ENCODE measurements around the gene B3GNT5.
A peak's percentile ranks its signal among the peaks of the same experiment; 100 is the strongest.

Gene B3GNT5

DNA sequence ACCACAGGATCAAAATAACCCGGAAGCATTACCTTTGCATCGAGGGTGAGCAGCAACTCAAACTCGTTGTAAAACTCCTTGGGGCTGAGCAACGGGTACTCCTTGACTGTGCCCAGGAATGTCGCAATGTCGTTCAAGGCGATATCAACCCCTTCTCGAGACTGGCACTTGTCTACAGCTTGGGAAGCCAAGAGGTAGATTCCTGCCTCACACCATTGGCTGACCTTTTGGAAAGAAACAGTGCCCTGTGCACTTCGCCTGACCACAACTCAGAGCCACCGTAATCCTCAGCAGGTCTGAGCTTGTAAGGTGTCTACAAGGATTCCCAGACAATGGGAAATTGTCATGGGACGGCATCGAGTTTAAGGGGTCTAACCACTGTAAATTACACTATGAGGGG lies 43.9 kb downstream of the B3GNT5 start:
- no peak for DNase-seq

DNA sequence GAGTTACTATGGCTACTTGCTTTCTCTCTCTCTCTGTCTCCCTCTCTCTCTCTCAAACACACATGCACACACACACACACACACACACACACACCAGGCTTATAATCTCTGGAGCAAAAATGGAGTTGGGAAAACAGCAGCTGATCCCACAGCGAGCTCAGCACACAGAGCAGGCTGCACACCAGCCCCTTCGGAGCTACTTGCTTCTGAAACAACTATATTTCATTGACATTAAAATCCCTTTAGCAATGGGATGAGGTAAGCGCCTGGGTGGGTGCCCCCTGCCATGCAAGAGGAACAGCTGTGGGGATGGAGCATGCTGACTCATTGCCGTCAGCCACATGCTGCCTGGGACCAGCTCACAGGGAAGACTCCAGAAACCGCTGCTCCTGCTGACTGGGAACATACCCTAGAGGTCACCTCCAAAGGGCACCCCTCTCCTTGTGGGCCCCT lies 45.7 kb downstream of the B3GNT5 start:
- DNase-seq: peak; percentile 79

DNA sequence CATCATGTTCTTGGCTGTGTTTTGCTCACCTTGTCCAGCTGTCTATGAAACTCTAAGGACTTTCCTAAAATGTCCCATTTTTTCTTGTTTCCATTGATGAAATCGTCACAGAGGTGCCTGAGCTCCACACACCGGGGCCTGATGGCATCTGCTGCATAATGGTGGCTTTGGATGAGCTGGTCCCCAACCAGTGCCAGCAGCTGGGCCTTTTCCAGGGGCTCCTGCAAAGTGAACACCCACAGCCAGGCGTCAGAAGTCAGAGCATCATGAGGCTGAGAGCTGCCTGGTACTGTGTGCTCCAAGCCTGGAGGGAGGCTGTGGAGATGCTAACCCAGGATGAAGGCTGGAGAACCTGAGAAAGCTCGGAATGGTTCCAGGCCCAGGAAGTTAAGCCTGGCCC lies 46.9 kb downstream of the B3GNT5 start:
- DNase-seq: no peak

DNA sequence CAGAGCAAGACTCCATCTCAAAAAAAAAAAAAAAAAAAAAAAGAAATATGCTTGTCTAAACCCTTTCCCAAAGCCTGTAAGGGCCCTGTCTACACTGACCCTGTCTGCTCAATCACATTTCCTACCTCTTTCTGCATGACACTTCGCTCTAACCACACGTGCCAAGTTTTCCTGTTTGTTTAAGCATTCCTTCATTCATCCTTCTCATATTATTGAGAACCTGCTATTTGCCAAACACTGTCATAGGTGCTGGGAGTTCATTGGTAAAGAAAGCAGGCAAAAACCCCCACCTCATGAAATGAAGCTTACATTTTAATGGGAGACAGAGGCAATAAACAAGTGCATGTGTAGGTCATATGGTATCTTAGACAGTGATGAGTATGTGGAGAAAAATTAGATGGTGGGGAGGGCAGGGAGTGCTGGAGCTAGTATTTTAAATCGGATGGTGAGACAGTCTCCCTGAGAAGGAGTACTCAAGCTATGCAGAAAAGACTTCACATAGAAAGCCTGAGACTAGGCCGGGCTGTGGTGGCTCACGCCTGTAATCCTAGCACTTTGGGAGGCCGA lies 48.0 kb downstream of the B3GNT5 start:
- no peak for DNase-seq

DNA sequence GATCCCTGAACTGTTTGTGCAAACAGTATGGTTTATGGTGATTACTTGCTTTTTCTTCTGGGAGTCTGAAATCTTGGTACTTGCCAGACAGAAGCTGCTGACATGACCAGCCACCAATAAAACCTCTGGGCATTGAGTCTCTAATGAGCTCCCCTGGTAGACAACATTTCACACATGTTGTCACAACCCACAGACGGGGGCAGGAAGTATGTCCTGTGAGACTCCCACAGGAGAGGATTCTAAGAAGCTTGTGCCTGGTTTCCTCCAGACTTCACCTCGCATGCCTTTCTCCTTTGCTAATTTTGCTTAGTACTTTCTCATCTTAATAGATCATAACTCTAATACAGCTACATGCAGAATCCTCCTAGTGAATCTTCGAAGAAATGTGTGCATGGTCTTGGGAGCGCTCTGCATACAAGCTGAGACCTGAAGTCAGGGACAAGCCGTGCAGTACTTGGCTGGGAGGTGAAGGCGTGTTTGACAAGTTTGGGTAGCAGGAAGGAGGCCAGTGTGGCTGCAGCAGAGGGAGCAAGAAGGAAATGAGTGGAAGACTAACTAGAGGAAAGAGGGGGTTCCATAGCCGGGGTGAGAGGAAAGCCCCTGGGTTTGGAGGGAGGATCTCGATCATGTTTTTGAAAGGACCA lies 49.0 kb downstream of the B3GNT5 start:
- DNase-seq: peak; percentile 54

DNA sequence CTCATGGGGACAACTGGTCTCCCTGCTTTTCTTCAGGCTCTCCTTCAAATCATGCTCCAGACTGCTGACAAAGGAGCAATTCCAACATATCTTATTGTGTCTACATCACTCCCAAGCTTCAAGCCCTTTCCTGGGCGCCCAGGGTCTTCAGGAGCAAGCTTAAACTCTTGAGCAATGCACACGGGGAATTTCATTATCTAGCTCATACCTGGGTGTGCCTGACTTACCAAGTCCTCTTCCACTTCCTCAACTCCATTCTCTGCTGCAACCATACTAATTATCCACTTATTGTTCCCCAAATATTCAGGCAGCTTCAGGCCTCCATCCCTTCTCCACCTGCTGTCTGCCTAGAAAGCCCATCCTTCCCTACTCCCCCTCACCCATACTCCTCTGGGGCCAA lies 50.6 kb downstream of the B3GNT5 start:
- DNase-seq: no peak

DNA sequence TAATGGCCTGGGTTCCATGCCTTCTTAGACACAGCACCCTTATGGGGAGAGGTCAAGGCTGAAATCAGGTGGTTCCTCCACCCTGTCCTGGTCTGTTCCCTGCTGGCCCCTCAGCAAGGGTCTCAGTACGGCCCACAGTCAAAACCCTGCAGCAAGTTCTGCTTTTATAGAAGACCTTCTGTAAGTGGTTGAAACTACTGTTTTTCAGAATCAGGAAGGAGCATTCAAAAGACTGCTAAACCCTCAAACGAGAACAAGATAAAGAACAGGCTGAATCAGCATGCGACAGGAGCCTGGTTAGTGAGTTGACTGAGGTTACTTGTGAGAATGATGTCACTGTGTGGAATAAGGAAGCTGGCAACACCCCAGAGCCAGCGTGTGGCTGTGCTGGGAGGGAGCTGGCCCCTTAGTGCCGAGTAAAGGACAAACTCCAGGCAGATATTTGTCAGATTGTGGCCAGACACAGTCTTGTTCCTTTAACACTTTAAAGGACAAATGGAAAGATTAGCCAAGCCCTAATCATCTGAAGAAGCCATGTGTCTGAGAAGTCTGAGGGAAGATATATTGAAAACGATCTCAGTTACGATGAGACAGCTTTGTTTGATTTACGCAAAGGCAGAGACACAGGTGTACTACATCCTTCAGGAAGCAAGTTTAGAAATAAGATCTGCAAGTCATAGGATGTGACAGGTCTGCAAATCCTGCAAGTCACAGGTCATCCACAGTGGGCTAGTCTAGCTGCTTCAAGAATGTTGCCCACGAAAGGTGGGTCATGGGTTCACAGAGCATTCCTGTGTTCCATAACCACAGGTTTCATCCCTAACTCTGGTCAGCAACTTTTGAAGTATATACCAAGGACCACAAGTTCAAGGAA lies 54.0 kb downstream of the B3GNT5 start:
- peak; percentile 81 for DNase-seq

DNA sequence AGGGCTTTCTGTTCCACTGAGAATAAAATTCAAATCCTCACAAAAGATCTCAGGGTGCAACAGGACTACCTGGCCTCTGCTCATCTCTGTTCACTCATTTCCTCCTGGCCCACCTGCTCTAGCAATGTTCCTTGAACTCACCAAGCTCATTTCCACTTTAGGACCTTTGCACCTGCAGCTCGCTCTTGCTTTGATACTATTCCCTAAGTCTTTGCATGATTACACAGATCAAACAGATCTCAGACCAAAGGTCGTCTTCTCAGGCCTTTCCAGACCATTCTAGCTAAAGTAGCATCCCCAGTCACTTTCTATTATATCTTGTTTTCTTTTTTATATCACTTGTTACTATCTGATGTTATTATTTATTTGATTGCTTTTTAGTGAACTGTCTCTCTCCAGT lies 54.7 kb downstream of the B3GNT5 start:
- no peak for DNase-seq

DNA sequence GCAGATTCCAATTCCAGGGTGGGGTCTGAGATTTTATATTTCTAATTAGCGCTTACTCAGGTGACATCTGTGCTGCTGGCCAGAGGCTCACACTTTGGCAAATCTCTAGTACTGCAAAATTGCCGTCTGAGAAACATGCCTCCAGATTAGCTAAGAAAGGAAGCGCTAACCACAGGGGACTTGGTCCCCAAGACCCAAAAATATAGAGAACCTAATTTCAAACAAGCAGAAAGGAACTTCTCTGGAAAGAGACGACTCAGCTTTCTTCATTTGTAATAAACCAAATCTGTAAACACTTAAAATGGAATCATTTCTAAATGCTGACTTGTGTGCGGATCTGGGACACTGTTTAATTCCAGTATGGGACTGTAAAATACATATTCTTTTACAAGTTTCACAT lies 55.7 kb downstream of the B3GNT5 start:
- no peak for DNase-seq

DNA sequence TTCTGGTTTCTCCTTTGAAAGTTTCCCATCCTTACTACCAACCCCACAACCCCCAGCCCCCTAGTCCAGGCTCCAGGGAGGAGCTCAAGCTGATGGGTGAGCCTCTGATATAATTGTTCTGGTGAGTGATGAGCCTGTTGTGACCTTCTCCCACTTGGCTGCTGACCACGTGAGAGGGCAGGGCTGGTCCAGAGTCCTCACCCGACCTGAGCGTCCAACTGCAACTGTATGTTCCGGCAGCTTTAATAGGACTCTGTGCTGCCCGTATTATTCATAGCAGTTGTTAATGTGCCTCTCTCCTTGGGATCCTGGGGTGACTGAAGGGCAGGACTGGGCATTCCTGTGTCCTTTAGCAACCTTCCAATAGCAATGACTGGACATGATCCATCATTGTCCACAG lies 56.2 kb downstream of the B3GNT5 start:
- DNase-seq: no peak

DNA sequence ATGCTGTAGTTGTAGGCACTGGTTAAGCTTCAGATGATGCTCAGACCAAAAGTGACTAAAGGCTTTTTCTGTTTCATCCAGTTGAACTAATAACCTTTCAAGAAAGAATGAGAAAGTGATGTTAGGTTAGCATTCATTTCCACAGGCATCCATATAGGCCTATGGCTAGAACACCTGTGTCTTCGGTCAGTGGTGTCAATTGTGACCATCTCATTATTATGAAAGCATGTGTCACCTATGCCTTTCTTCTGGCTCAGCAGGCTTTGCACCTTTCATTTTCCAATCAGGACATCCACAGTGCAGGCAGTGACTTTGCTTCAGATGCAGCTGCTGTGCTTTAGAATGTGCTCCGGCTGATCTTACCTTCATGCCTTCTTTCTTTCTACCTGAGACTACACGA lies 57.9 kb downstream of the B3GNT5 start:
- DNase-seq: no peak

DNA sequence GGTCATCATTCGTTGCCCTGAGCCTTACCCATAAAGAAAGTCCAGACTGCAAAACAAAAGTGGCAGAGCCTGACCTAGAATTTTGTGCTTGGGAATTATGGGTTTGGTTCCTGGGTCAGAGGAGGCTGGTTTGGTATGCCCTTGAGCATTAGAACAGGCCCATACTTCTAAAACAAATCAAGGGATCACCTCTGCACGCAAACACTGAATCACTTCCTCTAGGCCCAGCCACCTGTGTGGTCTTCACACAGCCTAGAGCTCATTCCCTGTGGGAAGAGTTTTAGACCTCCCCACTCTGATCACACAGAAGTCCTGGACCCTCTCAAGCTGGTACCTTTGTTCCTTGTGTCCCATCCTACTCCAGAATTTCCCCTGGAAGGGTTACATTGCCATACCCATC lies 59.4 kb downstream of the B3GNT5 start:
- no peak for DNase-seq

DNA sequence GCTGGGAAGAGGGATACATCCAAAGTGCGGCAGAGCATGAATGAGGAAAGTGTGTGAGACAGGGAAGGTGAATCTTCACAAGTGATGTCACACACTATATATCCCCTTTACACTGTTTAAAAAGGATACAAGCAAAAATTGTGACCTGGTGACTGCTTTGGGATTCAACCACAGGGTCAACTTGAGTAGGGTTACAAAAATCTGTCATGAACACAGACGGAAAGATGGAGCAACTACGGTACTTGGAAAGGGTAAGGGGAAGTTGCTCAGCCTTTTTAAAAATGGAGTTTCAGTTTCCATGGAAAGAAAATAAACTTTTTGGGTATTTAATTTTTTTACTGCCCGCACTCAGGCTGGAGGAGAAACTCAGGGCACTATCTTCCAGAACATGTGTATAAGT lies 60.3 kb downstream of the B3GNT5 start:
- DNase-seq: peak; percentile 77

DNA sequence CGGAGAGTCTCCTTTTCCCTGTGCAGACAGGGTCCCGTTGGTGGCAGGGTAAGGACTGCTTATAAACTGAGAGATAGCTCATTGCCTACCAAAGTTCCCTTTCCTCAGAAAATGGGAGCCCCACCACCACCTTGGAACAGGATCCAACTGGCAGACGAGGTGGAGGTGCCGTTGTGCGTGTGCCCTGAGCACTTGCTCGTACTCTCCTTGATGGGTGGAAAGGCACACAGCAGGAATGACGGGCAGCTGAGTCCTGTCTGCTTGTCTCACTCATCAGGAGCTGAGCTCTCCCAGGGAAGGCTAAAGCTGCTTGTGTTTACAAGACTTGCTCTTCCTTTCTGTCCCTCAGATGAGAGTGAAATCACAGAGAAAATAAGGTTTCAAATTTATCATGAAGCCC lies 60.7 kb downstream of the B3GNT5 start:
- DNase-seq: no peak

DNA sequence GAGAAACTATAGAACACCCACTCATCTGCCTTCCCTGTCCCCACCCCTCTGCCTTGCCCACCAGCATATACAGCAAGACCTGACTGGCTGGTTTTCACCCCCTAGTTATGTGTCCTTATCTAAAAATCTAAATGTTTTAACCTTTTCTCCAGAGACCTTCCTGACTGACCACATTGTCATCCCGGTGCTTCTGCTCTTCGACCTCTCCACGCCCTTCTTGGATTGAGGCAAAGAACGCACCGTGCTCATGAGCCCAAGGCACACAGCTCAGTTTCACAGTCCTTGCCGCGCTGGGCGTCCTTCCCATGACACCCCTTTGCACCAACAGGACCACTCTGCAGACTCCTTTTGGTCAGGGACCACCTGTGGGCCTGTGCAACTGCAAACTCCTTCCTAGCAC lies 62.7 kb downstream of the B3GNT5 start:
- no peak for DNase-seq

DNA sequence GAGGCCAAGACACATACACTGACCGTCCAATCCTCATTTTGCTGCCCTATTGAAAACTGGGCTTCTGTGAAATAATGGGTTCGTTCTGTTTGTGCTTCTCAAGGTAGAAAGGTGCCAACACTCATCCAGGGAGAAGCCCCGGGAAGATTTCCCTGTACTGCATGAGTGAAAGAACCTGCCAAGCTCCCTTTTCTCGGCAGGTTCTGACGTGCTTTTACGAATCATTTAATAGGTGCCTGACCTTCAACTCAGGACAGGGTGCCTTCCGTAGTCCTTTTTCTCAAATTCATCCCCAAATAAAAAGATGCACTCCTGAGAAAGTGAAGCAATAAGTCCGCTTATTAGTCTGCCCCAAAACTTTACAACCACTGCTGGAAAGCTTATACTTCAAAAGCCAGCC lies 64.2 kb downstream of the B3GNT5 start:
- no peak for DNase-seq

DNA sequence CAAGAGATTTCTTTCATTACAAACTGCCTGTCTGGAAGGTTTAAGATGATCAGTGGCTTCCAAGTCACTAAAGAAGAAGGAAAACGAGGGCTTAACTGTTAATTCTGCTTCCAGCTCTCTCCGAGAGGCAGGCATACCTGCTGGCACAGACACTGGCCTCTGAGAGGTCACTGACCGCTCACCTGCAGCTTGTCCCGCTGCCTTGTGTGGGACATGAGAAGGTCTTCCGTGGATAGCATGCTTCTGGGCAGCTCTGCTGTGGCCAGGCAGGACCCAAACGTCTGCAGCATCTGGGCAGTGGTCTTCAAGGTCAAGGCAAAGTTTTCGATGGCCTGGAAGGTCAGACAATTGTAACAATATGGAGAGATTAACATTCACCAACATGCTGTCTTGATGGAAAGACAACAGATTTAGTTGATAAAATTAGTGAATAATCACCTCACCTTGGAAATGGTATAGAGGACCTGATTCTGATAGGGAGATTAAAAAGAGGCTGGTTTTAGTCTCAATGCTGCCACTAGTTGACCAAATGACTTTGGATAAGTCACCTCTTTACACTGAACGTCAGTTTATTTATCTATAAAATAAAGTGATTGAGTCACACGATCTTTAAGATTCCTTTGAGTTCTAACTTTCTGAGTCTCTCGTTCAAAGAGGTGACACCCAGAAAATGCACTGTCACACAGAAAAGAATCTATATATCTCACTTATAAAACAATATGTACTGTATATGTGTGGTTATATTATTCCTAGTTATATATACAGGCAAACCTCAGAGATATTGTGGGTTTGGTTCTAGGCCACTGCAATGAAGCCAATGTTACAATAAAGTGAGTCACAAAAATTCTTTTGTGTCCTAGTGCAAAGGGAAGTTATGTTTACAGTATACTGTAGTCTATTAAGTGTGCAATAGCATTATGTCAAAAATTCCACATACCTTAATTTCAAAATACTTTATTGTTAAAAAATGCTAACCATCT lies 65.1 kb downstream of the B3GNT5 start:
- DNase-seq: no peak

DNA sequence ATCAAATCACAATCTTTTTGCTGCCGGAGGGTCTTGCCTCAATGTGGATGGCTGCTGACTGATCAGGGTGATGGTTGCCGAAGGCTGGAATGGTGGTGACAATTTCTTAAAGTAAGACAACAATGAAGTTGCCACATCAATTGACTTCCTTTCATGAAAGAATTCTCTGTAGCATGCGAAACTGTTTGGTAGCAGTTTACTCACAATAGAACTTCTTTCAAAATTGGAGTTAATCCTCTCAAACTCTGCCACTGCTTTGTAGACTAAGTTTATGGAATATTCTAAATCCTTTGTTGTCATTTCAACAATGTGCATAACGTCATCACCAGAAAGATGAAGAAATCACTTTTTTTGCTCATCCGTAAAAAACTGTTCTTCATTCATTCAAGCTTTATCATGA lies 65.8 kb downstream of the B3GNT5 start:
- no peak for DNase-seq

DNA sequence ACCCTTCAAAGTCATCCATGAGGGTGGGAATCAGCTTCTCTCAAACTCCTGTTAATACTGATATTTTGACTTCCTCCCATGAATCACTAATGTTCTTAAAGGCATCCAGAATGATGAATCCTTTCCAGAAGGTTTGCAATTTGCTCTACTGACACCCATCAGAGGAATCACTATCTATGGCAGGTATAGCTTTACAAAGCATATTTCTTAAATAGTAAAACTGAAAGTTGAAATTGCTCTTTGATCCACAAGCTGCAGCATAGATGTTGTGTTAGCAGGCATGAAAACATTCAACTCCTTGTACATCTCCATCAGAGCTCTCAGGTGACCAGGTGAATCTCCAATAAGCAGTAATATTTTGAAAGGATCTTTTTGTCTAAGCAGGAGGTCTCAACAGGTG lies 66.3 kb downstream of the B3GNT5 start:
- DNase-seq: no peak
